ENCODE data around the gene DHRS7B.

GRCh38 chr17:21127509-21128077 lies 829 bp downstream of the DHRS7B start:
- TF ChIP-seq POLR2AphosphoS5 (IDR thresholded peaks at IDR 0.05) = no peak
- no peak for TF ChIP-seq CTCF (IDR thresholded peaks at IDR 0.05)
- TF ChIP-seq EP300 (IDR thresholded peaks at IDR 0.05) = no peak
